Measurements from ENCODE around the gene CA5A. TPM values are rescaled to one million over a fixed set of nuclear protein-coding genes. Genes with fewer than 3 reads are reported as not detected.

The CA5A gene
- total and polyA plus RNA-seq, 2 of the 13 experiments (the other 11 are each of a cell fraction or from before 2014, with no cell fraction given), result 66.8 to 106 TPM

GRCh38 chr16:87869061-87869878, 67.1 kb downstream of the CA5A start, which contains the start of gene SLC7A5 (continued):
- TF ChIP-seq ZNF784 (CRISPR knock-in tag; IDR thresholded peaks at IDR 0.05; ENCODE audit: borderline replicate concordance) (peak; percentile 67; the same call in 1 of the 2 replicates), MED13 (CRISPR knock-in tag; IDR thresholded peaks at IDR 0.05) (peak; percentile 51; the same call in 1 of the 2 replicates), ETV5 (CRISPR knock-in tag; IDR thresholded peaks at IDR 0.05; ENCODE audit: borderline replicate concordance) (peak; percentile 32; the same call in 1 of the 2 replicates), CSRNP2 (CRISPR knock-in tag; conservative IDR thresholded peaks at IDR 0.05; ENCODE audit: low read depth) (peak; percentile 93), STAG1 (CRISPR knock-in tag; IDR thresholded peaks at IDR 0.05) (peak; percentile 10; the same call in 1 of the 2 replicates), SALL2 (CRISPR knock-in tag; IDR thresholded peaks at IDR 0.05) (peak; percentile 81), ZNF18 (CRISPR knock-in tag; IDR thresholded peaks at IDR 0.05; ENCODE audit: insufficient replicate concordance) (peak; percentile 69), ZNF780A (CRISPR knock-in tag; IDR thresholded peaks at IDR 0.05) (peak; percentile 91)
- TF ChIP-seq, protein P1, sequence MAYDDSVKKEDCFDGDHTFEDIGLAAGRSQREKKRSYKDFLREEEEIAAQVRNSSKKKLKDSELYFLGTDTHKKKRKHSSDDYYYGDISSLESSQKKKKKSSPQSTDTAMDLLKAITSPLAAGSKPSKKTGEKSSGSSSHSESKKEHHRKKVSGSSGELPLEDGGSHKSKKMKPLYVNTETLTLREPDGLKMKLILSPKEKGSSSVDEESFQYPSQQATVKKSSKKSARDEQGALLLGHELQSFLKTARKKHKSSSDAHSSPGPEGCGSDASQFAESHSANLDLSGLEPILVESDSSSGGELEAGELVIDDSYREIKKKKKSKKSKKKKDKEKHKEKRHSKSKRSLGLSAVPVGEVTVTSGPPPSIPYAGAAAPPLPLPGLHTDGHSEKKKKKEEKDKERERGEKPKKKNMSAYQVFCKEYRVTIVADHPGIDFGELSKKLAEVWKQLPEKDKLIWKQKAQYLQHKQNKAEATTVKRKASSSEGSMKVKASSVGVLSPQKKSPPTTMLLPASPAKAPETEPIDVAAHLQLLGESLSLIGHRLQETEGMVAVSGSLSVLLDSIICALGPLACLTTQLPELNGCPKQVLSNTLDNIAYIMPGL (CRISPR knock-in tag; IDR thresholded peaks at IDR 0.05; ENCODE audit: borderline replicate concordance in 1 of 2, low read depth in 1 of 2), result peak in 1 of 2 experiments; percentile 60; a peak in 2 of 4 replicates
- TF ChIP-seq, protein P2, sequence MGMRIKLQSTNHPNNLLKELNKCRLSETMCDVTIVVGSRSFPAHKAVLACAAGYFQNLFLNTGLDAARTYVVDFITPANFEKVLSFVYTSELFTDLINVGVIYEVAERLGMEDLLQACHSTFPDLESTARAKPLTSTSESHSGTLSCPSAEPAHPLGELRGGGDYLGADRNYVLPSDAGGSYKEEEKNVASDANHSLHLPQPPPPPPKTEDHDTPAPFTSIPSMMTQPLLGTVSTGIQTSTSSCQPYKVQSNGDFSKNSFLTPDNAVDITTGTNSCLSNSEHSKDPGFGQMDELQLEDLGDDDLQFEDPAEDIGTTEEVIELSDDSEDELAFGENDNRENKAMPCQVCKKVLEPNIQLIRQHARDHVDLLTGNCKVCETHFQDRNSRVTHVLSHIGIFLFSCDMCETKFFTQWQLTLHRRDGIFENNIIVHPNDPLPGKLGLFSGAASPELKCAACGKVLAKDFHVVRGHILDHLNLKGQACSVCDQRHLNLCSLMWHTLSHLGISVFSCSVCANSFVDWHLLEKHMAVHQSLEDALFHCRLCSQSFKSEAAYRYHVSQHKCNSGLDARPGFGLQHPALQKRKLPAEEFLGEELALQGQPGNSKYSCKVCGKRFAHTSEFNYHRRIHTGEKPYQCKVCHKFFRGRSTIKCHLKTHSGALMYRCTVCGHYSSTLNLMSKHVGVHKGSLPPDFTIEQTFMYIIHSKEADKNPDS (CRISPR knock-in tag; IDR thresholded peaks at IDR 0.05), result 0 out of 2 replicates have a peak, but pooled peaks have one; percentile 30
- TF ChIP-seq, protein P3, sequence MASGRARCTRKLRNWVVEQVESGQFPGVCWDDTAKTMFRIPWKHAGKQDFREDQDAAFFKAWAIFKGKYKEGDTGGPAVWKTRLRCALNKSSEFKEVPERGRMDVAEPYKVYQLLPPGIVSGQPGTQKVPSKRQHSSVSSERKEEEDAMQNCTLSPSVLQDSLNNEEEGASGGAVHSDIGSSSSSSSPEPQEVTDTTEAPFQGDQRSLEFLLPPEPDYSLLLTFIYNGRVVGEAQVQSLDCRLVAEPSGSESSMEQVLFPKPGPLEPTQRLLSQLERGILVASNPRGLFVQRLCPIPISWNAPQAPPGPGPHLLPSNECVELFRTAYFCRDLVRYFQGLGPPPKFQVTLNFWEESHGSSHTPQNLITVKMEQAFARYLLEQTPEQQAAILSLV (CRISPR knock-in tag; IDR thresholded peaks at IDR 0.05; ENCODE audit: borderline replicate concordance), result peak; percentile 95
- TF ChIP-seq, protein P4, sequence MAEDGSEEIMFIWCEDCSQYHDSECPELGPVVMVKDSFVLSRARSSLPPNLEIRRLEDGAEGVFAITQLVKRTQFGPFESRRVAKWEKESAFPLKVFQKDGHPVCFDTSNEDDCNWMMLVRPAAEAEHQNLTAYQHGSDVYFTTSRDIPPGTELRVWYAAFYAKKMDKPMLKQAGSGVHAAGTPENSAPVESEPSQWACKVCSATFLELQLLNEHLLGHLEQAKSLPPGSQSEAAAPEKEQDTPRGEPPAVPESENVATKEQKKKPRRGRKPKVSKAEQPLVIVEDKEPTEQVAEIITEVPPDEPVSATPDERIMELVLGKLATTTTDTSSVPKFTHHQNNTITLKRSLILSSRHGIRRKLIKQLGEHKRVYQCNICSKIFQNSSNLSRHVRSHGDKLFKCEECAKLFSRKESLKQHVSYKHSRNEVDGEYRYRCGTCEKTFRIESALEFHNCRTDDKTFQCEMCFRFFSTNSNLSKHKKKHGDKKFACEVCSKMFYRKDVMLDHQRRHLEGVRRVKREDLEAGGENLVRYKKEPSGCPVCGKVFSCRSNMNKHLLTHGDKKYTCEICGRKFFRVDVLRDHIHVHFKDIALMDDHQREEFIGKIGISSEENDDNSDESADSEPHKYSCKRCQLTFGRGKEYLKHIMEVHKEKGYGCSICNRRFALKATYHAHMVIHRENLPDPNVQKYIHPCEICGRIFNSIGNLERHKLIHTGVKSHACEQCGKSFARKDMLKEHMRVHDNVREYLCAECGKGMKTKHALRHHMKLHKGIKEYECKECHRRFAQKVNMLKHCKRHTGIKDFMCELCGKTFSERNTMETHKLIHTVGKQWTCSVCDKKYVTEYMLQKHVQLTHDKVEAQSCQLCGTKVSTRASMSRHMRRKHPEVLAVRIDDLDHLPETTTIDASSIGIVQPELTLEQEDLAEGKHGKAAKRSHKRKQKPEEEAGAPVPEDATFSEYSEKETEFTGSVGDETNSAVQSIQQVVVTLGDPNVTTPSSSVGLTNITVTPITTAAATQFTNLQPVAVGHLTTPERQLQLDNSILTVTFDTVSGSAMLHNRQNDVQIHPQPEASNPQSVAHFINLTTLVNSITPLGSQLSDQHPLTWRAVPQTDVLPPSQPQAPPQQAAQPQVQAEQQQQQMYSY (CRISPR knock-in tag; IDR thresholded peaks at IDR 0.05), result peak; percentile 39; the same call in 1 of the 2 replicates
